Upper lobe of left lung (tissue), 4 donors: ENCODE data around the gene HBG2.

Source experiments
- EP300 ChIP-seq, 4 donors: sonication (generic); formaldehyde crosslinking; IDR thresholded peaks; one replicate each; pipeline ENCODE4 v1.5.1; 2017; ENCODE audit warnings: antibody characterized with exemption in 4 of 4, control low read depth in 2 of 4
- POLR2A ChIP-seq, 4 donors: fragments of 450-650 bp; IDR thresholded peaks; one replicate each; pipeline ENCODE4 v1.5.1; 2016 to 2017; ENCODE audit warnings: antibody characterized with exemption in 4 of 4, mild to moderate bottlenecking in 2 of 4
- POLR2AphosphoS5 ChIP-seq, 2 donors: sonication (generic); formaldehyde crosslinking; IDR thresholded peaks; one replicate each; pipeline ENCODE4 v1.5.1; 2017; ENCODE audit warnings: antibody characterized with exemption in 2 of 2
- TF ChIP-seq, protein P1 (sequence below), 6 experiments: fragments of 450-650 bp in 4 of 6; fragments of 200-600 bp in 2 of 6; sonication (generic) in 2 of 6; IDR thresholded peaks; one replicate each; pipeline ENCODE4 v1.5.1; 2016 to 2019; ENCODE audit warnings: antibody characterized with exemption in 6 of 6

DNA sequence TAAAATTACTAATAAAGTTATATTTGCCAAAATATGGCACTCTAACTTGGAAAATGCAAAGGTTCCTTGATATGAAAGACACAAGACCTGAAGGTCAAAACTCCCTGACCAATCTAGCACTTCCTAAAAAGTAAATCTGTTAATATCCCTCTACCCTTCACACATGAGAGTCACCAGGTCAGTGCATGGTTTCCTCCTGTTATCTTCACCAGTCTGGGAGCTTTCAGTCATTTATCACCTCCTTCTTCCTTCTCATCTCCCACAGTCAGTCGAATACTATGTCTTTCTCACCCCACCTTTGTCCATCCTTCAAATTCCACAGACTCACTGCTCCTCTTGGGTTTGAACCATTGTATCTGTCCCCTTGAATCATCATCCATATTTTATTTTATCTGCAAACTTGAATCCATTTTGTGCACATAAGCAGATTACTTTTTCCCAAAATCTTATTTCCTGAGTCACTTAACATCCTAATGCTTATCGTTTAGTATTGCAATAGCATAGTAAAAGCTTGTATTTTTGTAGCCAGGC lies 12.5 kb upstream of the HBG2 start:
- TF ChIP-seq, protein P1, sequence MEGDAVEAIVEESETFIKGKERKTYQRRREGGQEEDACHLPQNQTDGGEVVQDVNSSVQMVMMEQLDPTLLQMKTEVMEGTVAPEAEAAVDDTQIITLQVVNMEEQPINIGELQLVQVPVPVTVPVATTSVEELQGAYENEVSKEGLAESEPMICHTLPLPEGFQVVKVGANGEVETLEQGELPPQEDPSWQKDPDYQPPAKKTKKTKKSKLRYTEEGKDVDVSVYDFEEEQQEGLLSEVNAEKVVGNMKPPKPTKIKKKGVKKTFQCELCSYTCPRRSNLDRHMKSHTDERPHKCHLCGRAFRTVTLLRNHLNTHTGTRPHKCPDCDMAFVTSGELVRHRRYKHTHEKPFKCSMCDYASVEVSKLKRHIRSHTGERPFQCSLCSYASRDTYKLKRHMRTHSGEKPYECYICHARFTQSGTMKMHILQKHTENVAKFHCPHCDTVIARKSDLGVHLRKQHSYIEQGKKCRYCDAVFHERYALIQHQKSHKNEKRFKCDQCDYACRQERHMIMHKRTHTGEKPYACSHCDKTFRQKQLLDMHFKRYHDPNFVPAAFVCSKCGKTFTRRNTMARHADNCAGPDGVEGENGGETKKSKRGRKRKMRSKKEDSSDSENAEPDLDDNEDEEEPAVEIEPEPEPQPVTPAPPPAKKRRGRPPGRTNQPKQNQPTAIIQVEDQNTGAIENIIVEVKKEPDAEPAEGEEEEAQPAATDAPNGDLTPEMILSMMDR (IDR thresholded peaks at IDR 0.05) = no peak
- TF ChIP-seq POLR2AphosphoS5 (IDR thresholded peaks at IDR 0.05) = no peak
- TF ChIP-seq POLR2A (IDR thresholded peaks at IDR 0.05) = no peak
- no peak for TF ChIP-seq EP300 (IDR thresholded peaks at IDR 0.05)
